Posterior cingulate gyrus (tissue), 11 donors: Measurements from ENCODE around the gene BCAR3.
"Not testable (repeated sequence)": the region's sequence is repeated elsewhere in the genome, so short reads cannot be mapped to it uniquely, and the experiment has no call there.

Source experiments
- DNase-seq, 10 donors: peaks; one replicate each; pipeline versions ENCODE4 v3.0.0 to v3.0.0-alpha.2; 2020 to 2021; ENCODE audit warnings: mixed read lengths in 3 of 10
- intact Hi-C: fragments of 100-400 bp; cut with DNase I; formaldehyde crosslinking; loops from one replicate; pipeline ENCODE4 v1.15.1; 2023

Gene BCAR3

DNA sequence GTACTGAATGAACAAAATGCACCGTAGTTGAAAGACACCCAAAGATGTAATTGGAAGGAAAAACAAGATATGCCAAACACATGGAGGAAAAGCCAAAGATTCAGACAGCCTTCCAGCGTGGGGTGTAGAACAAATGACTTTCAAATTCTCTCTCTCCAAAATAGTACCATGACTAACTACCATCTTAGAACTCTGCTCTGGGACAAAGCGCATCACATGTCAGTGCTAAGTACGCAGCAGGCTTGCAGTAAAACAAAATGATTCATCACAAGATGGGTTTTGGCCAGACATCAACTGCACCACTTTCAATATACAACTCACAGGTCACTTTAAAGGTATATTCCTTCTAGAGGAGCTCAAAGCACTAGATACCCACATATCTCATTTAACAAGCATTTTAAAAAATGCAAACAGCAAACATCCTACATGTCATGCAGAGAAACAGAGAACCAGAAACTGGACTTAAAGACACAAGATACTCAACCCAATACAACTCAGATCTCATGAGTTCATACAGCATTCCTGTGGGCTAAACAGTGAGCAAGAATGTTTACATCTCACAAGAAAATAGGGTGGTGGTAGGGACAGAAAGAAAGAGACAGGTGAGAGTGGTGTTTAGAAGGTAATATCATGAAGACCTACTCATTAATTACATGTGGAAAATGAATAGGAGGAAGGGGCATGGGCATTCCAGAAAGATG is 75.7 kb downstream of the BCAR3 start:
- intact Hi-C loops: no loop called here
- DNase-seq: no peak

DNA sequence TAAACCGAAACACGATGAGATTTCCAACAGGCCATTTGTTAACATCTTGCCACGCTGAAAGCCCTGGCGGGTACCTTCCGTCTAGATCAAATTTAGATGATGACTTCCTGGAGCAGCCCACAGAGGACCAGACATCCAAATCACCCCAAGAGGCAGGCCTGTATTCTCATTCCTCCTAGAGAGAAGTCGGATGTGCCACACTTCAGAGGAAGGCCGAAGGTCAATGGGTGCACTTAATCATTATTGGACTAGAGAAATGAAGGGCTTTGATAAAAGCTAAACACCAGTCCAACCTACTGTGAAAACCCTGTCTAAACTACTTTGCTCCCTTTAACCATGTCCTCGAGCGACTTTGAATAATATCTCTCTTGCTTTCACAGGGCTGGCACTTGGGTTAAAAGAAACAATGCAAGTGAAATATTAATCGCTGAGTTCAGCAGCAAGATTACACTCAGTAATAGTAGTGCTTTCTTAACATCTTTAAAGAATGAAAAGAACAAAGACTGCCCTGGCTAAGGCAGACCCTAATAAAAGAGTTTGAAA is 76.5 kb downstream of the BCAR3 start:
- intact Hi-C loops: no loop called here
- no peak for DNase-seq

DNA sequence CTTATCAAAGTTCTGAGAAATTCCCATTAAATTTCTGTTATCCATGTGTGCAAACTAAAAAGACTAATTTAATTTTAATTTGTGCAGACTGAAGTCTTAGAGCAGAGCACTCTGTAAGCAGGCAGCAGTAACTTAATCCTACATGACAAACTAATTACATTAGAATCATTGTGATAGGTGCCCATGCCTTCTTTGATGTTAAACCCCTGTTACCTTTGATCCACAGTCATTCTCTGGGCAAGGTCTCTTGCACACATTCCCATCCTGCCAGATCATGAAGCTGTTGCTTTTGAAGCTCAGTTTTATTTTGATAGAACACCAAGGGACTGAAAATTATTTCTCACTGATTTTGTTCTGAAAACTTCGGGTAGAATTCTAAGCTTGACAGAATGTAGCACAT is 77.2 kb downstream of the BCAR3 start:
- DNase-seq: no peak
- intact Hi-C loops: no loop called here

DNA sequence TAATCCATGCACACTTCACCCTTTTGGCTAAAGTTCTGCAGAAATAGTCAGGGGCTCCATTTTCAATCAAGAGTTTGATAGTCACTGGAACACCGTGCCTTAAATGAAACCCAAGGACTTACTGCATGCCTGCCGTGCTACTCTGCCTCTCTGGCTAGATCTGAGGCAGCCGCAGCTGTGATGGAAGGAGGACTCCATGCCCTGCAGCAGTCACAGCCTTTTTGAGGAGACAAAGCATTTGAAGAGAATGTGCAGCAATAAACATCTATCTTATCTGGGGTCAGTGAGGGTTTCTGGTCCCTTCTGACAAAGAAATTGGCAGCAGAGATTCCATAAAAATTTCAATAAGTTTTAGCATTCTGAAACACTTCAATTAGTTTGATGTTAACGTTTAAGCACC is 78.0 kb downstream of the BCAR3 start:
- intact Hi-C loops: no loop called here
- DNase-seq: no peak

DNA sequence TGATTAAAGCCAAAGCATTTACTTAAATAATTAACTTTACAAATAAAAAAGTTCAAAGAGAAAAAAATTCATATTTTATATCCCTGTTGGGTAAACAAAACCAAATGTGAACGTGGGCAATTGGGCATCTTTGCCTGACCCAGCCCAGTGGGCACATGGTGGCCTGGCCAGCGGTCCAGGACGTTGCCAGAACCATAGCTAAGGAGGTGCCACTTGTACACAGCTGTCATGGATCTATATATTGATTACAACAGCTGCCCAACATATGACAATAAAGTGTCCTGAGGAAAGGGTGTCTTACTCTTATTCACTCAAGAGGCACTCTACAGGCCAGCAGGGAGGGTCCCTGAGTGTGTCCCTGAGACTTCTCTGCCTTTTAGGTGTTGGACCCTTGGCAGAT is 78.5 kb downstream of the BCAR3 start:
- no peak for DNase-seq
- intact Hi-C loops: no loop called here

DNA sequence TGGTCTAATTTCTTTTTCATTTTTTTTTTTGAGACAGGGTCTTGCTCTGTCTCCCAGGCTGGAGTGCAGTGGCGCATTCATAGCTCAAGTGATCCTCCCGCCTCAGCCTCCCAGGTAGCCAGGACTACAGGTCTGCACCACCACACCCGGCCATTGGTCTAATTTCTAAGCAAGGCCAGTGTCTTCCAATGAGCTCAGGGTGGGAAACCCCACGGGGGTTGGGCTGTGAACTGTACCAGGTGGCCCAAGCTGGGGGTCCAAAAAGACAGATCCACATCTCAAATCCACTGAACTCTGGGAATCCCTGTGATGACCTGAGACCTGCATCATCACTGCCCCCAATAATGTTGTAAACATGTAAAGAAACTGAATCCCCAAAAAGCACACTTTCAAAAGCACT is 79.5 kb downstream of the BCAR3 start:
- DNase-seq: no peak
- intact Hi-C loops: no loop called here

DNA sequence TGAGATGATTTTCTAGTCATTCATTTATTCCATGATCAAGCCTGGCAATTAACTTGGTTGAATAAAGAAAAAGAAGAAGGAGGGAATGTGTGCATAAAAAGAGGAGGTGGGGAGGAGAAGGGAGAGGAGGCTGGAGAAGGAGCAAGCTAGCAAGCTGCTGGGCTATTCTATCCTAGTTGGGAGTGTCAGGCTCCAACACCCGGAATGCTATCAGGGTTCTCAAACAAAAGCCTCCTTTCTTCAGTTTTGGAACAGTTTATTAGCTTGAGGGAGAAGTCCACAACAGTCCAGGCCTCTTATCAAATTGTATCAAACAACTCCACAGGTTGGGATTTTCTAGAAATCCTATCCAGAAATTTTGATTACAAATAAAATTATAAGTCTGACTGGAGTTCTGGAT is 80.0 kb downstream of the BCAR3 start:
- DNase-seq: no peak
- intact Hi-C loops: no loop called here

DNA sequence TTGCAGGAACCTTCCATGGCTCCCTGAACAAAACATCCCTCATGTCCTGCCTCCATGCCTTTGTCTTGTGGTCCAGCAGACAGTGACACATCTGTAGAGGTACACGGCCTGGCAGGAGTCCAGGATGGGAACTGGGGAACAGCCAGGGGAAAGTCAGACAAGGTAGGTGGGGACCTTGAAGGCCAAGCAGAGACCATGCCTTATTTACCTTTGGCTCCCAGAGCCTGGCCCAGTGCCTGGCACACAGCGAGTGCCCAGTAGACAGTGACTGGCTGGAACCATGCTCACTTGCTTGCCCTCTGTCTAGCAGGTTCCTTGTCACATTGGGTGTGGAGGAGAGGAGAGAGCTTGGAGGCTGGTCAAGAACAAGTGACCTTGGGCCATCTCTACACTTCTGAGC is 81.0 kb downstream of the BCAR3 start:
- intact Hi-C loops: no loop called here
- no peak for DNase-seq

DNA sequence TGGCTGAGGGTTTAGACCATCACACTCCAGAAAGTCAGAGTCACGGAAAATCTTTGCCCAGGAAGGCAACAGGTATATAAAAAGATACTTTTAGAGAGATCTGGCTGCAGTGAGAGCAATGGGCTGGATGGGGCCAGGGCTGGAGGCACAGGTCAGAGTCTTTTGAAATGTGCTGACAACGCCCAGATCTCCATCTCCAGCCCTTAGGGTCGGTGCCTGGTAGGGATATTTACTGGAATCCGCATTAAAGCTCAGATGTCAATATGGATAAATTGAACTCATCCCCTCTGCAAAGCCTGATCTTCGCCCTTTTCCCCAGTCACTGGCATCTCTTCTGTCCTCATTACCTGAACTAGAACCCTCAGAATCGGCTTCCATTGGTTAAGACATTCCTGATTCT is 82.2 kb downstream of the BCAR3 start:
- intact Hi-C loops: no loop called here
- DNase-seq: peak in 1 of 10 donors; percentile 20

DNA sequence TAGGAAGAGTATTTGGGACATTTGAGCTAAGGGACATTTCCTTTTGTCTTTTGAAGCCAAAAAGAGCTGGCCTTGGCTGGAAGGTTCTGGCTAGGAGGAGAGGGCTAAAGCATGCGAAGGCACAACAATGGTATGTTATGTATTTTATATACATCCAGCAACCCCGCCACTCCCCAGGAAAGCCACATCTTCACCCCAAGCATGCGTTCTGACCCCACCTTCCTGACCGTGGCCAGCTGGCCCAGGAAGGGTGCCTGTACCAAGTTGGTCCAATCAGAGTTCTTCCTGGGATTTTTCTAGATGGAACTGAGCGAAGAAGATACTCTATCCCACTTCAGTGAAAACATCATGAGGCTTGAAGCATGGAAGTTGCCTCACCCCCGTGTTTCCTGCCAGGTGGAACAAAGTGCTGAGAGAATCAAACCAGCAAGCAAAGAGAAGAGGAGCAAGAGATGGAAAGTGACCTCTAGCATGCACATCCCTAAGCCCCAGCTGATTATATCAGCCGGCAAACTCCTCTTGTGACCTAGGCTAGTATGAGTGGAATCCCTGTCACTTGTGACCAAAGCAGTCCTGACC is 82.7 kb downstream of the BCAR3 start:
- intact Hi-C loops: no loop called here
- peak in 1 of 10 donors; percentile 55 for DNase-seq

DNA sequence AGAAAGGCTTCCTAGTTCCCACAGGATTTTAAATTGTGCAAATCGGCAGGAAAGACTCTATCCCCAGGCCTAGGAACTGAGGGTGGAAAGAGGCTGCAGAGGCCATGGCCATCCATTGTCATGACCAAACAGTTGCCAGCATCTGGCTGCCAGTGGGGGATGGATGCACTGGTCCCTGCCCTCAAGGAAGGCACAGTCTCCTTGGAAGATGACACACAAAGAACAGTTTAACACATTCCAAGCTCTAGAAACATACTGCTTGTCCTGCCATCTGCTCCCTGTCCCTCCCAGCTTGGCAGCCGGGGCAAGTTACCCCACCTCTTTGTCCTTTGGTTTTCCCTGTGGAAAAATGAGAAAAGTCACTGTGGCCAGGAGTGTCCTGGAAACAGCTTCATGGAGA is 83.2 kb downstream of the BCAR3 start:
- peak in 1 of 10 donors; percentile 59 for DNase-seq
- intact Hi-C loops: no loop called here

DNA sequence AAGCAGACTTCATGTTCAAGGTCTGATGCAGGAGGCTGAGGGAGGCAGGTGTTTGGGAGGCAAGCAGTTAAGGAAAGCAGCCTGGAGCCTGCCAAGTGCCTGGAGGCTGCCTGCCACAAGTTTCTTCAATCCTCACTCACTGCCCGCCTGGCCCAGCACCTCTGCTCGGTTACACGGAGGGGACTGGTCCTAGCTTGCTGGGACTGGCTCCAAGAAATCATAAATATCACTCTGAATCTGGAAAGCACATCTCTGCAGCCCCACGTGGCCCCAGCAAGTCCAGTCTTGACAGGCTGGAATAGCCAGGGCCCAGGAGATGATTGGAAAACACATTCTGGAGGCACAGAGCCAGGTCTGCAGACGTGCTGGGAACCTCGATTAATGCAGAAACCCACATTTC is 83.9 kb downstream of the BCAR3 start:
- peak in 3 of 10 donors; percentile 26 to 76 (median 45) for DNase-seq
- intact Hi-C loops: no loop called here

DNA sequence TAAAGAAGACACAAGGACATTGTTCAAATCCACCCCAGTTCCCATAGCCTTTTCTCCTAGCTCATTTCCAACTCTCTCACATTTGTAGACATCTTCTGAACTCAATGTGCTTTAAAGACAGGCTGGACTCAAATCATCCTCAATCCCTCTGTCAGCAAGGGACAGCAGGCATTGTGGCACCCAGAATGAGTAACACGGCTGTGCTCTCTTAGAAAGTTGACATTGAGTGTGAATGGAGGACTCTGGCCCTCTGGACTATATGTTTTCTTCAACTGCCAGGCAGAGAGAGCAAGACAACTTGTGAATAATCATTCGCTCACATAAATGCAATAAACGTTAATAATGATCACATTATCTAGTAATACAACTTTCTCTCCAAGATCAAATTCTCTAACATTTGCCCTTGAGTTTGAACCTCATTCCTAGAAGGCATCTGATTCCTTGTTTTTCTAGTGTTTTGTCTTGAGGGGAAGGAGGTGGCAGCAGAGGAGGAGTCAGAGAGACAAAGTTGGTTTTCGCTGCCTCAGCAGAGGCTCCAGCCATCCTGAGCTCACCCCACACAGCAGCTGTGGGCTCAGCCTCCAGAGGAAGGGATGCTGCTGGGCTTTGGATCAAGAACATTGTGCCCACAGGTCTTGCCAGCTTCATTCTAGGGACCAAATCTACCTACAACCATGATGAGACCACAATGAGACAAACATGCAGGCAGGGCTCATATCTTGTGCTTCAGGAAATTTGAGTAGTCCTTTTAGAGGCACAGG is 85.1 kb downstream of the BCAR3 start:
- intact Hi-C loops: no loop called here
- DNase-seq: no peak

DNA sequence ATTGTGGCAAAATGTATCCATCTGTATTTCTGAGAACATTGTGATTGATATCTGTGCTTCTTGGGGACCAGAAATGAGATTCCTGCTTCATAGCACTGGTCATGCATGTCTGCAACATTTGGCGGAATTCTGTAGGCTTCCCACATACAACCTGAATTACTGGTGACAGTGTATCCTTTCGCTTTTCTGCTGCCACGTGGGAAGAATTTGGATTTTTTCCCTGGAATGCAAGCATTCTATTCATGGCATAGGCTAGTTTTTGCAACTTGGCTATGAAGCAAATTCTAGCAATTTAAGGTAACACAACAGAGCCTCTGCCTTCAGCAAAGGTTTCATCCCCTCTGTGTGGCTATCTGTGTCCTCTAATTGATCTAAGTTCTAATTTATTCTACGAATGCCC is 85.9 kb downstream of the BCAR3 start:
- DNase-seq: no peak
- intact Hi-C loops: no loop called here

DNA sequence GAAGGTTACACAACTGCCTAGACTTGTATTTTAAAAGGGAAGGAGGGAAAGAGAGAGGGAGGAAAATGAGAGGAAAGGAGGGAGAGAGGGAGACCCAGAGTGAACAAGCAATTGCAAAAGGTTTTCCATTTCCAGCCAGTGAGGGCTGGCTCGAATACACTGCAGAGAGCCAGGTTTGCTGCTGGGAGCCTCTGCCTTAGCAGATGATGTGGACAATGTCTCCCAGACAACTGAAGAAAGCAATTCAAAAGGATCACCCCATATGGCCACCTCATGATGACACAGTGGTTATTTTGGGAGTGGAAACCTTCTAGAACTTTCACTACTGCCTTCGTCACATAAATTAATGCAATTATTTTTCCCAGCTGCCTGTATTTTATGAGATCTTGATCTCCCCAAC is 86.4 kb downstream of the BCAR3 start:
- DNase-seq: peak in 1 of 10 donors; percentile 86
- intact Hi-C loops: no loop called here

DNA sequence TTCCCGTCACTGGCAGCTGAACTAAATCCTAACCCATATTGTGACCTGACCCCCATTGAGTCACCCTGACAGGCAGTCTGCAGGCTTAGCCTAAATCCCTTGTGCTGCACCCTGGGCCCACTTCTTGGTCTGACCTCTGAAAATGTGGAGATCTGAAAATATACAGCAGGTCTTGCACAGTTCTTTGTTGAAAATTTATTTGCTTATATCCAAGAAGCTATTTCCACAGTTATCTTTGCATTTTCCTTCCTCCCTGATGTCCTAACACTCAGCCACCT is 87.1 kb downstream of the BCAR3 start:
- intact Hi-C loops: no loop called here
- no peak for DNase-seq

DNA sequence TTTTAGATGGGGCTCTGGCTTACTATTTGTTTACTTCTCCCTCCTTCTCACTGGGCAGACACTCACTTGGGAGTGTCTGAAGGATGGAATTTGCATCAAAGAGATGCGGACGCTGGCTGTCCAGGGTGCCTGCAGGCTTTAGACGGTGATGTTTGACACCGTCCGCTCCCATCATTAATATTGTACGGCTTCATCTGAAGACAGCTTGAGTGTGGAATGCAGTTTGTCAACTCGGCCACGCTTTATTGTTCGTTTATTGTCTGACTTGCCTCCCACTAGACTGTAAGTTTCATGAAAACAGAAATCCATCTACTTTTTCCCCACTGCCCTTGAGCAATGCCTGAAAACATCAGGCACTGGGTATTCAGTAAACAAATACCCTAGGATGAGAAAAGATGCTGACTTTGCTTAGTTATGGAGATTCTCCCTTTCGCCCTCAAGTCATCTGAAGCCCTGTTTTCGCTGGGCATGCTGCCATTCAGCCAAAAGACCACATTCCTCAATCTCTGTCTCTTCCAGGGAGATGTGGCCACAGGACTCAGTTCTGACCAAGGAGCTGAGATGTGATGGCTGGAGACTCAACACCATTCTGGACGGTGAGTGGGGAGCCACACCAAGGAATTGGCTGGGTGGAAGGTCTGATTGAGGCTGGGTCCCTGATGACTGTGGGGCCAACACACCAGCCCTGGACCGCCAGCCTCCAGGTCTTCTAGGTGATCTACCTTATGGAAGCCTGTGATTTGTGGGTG is 87.6 kb downstream of the BCAR3 start:
- intact Hi-C loops: no loop called here
- no peak for DNase-seq

DNA sequence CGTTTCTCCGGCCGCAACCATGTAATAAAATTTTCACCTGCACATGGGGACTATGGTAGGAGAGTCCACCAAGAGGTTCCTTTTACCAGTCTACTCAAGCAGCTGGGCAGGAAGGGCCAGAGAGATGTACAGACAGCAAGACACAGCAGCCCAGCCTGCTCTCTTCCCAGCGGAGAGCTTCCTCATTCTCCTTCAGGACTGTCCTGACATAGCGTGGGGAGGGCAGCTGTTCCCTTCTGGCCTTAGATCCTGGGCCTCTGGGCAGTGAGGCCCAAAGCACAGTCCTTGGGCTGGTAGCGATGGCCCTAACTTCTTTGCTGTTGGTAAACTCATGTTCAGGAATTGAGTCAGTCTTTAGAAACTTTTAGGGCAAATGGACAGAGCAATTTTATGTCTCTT is 89.1 kb downstream of the BCAR3 start:
- intact Hi-C loops: no loop called here
- DNase-seq: no peak

DNA sequence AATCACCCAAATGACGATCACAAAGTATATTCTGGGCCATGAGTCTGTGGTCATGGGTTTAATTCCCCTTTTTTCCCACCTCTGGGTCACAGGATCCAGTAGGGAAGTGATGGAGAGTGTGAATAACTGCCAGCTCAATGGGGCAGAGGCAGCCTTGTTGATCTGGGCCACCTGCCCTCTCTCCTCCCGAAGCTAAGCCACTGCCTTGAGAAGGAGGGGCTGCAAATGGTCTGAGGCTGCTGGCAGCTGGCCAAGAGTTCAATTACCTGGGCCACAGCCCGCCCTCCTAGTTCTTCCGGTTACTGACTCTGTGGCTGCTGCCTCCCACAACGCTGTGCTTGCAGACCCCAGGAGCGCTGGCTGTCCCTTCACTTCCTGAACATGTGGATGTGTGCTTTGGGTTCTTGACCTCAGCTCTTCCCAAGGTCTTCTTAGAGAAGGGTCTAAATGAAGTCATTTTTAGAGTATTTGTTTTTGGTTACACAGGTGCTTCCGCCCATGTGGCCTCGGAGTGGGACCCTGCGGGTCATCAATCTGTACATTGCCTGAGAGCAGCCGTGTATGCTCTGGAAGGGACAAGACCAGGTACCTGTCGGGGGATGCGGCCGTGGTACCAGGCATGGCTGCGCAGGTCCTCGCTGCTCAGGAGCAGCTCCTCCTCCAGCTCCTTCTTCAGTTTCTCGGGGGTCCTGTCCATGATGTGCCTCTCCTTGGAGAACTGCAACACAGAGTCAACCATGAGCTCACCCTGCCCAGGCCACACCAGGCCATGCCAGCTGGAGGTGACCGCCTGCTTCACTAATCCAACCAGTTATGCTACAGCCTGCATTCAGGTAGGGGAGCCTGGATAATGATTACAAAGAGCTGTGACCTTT is 89.7 kb downstream of the BCAR3 start:
- DNase-seq: no peak
- intact Hi-C loops: no loop called here

DNA sequence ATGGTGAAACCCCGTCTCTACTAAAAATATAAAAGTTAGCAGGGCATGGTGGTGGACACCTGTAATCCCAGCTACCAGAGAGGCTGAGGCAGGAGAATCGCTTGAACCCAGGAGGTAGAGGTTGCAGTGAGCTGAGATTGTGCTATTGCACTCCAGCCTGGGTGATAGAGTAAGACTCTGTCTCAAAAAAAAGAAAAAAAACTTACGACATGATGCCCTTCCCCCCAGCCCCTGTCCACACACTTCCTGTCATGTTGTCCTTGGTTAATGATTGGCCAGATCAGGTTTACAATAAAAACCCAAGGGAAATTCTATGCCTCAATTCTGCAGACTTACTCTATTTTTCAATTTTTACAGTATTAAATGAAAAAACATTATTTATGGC is 90.4 kb downstream of the BCAR3 start:
- intact Hi-C loops, DNase-seq: not testable (repeated sequence)
